Activated CD4-positive, alpha-beta T cell treated with anti-CD3 and anti-CD28 coated beads, Interleukin-2, amount 50 U/mL, for 16 hours (primary cell): ENCODE data around the gene REC114.
"Not testable (repeated sequence)": the region's sequence is repeated elsewhere in the genome, so short reads cannot be mapped to it uniquely, and the experiment has no call there.

Experiments
- DNase-seq: peaks from one replicate; pipeline ENCODE4 v3.0.0-alpha.2; 2020

Gene REC114

DNA sequence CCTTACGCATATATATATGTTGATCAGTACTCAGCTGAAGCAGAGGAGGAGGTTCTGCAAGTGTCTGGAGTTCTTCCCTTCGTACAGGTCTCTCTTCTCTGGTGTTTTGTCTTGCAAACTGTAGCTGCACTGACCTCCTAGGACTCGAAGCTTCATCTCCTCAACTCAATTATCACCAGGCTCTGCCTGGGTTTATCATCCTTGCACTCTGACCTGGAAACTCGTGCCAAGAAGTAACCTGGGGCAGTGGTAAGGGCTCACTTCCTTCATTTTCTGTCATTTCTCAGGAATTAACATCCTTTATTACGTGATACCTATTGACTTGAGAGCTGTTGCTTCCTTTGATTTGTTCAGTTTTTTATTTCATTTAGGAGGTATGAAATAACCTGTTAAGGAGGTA is 14.4 kb downstream of the REC114 start:
- DNase-seq, result no peak

DNA sequence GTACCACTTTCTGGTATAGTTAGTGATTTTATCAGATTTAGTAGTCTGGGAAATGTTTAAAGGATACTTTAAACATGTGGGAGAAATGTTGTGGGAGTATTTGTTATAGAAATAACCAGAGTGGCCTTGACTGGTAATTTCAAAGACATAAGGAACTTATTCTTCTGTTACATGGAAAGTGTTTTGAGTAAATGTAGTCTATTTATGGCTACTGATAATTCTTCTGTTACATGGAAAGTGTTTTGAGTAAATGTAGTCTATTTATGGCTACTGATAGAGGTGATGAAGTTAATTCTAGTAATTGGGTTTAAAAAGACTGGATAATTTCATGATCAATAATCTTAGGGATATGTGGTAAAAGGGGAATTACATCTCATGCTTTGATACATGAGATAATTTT is 17.7 kb downstream of the REC114 start:
- no peak for DNase-seq

DNA sequence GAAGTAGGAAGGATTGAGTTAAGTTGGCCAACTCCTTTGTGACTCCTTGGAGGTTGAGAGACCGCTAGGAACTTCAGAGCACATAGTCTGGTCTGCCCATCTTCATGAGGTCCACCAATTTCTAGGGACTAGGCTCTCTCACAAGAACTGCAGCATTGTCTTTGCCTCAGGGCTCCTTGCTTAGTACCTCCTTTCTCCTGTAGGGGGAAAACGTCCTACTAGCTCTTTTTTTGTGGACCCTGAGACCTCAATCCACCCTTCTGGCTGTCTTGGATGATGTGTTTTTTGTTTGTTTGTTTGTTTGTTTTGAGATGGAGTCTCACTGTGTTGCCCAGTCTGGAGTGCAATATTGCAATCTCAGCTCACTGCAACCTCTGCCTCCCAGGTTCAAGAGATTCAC is 21.6 kb downstream of the REC114 start:
- DNase-seq, result no peak

DNA sequence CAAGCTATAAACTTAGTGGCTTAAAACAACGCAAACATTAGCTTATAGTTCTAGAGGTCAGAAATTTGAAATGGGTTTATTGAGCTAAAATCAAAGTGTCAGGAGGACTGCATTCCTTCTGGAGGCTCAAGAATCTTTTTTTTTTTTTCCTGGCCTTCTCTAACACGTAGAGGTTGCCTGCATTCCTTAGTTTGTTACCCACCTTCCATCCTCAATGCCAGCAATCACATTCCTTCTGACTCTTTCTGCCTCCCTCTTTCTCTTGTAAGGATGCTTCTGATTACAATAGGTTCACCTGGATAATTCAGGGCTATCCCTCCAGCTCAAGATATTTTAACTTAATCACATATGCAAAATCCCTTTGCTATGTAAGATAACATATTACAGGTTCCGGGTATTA is 24.8 kb downstream of the REC114 start:
- no peak for DNase-seq

DNA sequence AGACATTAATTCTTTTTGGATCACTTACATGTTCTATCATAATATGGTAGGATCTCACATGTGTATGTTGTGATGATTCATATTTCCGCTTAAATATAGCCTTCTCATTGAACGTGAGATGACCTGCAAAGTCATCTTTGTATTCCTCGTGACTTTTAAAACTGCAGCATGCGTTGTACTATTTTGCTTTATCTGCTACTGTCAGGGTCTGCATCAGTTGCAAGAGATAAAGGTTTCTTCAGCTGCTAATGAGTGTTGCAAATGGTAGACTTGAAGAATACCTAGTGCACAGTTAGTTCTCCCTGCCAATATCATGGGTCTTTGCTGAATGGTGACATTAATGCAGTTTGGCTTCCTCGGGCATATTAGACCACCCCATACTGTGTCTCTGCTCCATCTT is 31.8 kb downstream of the REC114 start:
- DNase-seq, result no peak

DNA sequence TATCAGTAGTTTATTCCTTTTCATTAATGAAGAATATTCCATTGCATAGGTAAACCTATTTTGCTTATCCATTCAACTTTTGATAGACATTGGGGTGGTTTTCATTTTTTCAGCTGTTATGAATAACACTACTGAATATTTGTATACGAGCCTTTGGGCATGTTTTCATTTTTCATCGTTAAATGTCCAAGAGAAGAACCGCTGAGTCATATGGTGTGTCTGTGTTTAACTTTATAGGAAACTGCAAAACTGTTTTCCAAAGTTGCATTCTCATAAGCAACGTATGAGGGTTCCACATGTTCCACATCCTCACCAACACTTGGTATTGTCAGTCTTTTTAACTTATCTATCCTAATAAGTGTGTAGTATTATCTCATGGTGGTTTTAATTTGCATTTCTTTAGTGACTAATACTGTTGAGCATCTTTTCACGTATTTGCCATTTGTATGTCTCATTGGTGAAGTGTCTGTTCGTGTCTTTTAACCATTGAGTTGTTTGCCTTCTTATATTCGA is 33.8 kb downstream of the REC114 start:
- DNase-seq, result no peak

DNA sequence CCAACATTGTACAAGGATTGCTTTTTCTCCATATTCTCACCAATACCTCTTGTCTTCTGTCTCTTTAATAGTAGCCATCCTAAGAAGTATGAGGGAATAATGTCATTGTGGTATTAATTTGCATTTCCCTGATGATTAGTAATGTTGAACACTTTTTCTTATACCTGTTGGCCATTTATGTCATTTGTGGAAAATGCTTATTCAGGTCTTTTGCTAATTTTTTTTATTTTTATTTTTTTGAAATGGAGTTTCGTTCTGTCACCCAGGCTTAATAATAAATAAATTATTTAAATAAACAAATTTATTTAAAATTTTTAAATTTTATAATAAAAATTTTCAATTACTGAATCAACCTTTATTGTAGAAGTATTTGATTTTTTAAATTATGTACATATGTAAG is 37.1 kb downstream of the REC114 start:
- DNase-seq, result no peak

DNA sequence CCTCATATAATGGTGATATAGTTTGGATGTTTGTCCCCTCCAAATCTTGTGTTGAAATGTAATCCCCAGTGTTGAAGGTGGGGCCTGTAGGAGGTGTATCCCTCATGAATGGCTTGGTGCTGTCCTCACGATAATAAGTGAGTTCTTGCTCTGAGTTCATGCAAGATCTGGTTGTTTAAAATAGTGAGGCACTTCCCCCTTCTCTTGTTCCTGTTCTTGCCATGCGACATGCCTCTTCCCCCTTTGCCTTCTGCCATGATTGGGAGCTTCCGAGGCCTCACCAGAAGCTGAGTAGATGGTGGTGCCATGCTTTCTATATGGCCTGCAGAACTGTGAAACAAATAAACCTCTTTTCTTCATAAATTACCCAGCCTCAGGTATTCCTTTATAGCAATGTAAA is 39.2 kb downstream of the REC114 start:
- DNase-seq, result no peak

DNA sequence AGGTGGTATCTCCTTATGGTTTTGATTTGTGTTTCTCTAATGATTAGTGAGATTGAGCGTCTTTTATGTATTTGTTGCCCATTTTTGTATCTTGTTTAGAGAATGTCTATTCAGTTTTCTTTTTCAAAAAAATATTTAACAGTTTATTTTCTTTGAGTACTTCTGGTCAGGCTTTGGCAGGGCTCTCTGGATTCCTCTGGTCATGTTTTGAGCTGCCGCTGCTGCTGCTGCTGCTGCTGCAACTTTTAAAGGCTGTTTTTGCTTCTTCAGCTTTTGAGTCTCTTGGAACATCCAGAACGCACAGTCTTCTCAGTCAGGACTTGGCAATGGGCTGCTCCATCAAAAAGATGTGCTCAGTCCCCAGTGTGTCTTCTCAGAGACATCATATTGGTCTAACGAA is 40.1 kb downstream of the REC114 start:
- no peak for DNase-seq

DNA sequence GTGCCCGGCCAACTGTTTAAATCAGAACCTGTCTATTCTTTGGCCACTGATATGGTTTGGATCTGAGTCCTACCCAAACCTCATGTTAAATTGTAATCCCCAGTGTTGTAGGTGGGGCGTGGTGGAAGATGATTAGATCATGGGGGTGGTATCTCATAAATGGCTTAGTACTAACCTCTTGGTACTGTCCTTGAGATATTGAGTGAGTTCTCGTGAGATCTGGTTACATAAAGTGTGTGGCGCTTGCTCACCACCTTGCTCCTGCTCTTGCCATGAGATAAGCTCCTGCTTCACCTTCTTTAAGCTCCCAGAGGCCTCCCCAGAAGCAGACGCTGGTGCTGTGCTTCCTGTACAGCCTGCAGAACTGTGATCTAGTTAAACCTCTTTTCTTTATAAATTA is 42.4 kb downstream of the REC114 start:
- no peak for DNase-seq

DNA sequence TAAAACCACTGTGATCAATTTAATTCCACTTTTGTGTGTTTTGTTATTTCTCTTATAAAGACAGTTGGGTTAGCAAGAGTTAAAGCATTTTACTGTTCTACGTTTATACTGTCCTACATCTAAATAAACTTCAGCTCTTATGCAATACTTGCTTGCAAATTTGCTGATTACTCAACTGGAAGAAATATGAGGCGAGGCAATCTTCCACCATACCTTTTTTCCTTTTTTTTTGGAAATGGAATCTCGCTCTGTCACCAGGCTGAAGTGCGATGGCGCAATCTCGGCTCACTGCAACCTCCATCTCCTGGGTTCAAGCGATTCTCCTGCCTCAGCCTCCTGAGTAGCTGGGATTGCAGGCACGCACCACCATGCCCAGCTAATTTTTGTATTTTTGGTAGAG is 42.9 kb downstream of the REC114 start:
- DNase-seq, result not testable (repeated sequence)

DNA sequence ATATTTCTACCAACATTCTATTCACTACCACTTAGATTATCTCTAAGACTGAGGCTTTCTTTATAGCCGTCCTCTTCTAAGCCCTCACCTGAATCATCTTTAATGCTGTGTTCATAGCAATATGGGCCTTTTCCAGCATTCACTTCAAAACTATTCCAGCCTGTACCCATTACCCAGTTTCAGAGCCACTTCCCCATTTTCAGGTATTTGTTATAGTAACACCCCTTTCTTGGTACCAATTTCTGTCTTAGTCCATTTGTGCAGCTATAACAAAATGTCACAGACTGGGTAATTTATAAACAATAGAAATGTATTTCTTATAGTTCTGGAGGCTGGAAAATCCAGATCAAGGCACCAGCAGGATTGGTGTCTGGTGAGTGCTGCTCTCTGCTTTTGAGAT is 45.7 kb downstream of the REC114 start:
- no peak for DNase-seq

DNA sequence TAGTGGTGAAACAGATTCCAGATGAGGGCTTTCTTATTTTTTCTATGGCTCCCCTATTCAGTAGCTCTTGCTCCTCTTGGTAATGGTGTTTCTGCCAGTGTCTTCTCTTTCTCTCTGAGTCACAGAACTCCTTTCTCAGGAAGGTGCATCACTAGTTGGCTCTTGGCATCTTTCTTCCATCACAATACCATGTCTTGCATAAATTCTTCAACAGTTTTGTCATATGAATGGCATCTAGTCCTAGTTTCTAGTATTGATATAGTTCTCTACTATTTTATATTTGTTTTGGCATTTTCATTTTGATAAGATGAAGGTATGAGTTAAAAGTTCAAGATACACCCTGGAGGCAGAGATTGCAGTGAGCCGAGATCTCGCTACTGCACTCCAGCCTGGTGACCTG is 51.0 kb downstream of the REC114 start:
- DNase-seq, result no peak

DNA sequence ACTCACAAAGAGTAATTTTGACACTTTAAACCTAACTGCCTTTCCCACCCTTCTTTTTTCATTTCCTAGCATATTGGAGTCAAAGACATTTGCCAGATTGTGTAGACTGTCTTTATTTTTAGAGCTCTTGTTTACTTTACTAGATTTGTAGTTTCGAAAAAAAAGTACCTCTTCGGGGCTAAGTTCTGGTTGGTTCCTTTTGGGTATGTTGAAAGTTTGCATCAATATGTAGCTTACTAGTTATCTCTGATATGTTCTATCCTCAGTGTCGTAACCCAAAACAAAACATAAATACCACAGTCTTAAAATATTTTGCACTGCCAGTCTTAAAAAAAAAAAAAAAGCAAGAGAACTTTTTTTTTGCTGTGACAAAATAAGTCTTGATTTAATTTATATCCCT is 52.2 kb downstream of the REC114 start:
- DNase-seq, result no peak

DNA sequence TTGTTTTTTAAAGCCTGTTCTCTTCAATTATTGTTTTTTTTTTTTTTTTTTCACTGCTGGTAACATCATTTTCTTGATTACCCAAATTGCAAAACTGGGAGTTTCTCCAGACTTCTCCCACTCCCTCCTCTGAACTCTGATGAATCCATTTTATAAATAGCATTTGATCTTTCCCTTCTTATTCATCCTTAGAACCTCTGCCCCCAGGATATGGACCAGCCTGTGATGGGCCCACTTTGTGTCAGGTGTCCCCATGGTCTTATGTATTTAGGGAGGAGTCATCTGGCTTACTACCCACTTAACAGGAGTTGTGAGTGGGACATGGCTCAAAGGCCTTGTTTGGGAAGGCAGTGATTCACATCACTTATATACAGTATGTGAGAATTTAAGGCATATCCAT is 57.7 kb downstream of the REC114 start:
- DNase-seq, result no peak

DNA sequence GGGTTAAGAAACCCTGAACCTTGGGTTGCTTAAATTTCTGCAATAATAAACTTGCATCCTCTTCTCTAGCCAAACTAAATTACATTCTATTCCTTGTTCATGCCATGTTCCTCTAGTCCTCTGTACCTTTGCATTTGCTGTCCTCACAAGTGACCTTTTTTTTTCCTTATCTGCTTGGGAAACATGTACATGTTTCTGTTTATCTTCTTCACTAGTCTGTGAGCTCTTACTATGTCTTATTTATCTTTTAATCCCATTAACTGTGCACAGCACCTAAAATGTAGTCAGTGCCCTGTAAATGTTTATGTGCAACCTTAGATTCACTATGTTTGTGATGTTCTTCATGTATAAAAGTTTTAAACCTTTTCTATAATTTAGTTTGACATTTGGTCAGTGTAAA is 61.9 kb downstream of the REC114 start:
- DNase-seq, result no peak

DNA sequence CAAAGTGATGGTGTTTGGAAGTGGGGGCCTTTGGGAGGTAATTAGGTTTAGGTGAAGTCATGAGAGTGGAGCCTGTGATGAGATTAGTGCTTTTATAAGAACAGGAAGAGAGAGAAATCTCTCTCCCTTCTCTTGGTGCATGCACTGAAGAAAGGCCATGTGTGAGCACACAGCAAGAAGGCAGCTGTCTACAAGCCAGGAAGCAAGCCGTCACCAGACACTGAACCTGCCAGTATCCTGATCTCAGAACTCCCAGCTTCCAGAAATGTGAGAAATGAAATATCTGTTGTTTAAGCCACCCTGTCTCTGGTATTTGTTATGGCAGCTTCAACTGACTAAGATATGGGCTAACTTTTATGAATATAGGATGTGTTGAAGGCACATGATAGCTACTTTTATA is 72.6 kb downstream of the REC114 start:
- no peak for DNase-seq

DNA sequence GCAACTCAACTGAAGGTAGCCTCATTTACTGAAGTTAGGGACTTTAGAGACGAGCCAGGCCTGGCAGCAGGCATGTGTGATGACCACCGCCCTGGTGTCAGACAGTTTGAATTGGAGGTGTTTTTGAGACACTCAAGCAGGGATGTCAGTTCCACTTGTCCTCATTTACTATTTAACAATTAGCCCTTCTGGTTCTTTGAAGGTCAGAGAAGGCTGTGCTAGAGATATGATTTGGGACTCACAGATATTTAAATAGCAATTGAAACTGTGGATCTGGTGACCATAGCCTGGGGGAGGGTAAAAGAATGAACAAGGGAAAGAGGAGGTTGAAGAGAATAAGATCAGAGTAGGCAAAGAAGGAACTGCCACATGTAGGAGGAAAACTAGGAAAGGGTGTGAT is 74.6 kb downstream of the REC114 start:
- no peak for DNase-seq

DNA sequence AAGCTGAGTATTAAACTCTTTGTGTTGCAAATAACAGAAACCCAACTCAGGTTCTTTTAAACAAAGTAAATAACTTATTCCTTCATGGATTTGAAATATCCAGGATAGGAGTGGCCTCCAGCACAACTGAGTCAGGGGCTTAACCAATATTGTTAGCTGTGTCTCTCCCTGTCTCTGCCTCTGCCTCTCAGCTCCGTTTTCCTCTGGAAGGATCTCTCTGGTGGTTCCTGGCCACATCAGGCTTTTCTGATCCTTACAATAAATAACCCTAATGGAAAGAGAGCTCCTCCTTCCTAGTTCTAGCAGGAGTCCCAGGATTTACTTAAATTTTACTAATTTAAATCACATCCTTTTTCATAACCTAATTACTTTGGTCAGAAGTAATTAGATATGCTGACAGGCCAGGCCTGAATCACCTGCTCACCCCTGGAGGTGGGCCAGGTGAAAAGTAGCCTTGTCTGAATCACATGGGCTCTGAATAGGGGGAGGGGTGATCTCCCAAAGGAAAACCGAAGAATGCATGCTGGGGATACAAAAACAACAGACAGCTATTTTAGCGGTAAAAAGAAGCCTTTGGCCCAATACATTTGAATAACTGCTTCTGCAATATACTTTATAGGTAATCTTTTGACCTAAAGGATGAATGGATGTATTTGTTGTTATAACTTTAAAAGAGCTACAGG is 75.4 kb downstream of the REC114 start:
- no peak for DNase-seq

DNA sequence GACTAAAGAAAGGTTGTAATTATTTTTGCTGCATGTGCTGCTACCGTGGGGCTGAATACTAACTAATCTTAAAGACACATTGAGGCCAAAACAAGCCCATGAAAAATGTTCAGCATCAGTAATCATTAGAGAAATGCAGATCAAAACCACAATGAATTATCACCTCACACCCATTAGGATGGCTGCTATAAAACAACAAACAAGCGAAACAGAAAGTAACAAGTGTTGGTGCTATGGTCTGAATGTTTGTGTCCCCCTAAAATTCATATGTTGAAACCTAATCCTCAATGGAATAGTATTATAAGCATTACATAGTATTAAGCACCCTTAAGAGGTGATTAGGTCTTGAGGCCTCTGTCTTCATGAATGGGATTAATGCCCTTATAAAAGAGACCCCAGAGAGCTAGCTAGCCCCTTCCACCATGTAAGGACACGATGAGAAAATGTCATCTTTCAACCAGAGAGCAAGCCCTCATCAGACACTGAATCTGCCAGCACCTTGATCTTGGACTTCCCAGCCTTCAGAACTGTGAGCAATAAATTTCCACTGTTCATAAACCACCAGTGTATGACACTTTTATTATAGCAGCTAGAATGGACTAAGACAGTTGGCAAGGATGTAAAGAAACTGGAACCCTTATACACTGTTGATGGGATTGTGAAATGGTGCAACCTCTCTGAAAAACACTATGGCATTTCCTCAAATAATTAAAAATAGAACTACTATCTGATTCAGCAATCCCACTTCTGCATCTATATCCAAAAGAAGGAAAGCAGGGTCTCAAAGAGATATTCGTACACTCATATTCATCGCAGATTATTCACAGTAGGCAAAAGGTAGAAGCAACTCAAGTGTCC is 76.1 kb downstream of the REC114 start:
- DNase-seq, result no peak

DNA sequence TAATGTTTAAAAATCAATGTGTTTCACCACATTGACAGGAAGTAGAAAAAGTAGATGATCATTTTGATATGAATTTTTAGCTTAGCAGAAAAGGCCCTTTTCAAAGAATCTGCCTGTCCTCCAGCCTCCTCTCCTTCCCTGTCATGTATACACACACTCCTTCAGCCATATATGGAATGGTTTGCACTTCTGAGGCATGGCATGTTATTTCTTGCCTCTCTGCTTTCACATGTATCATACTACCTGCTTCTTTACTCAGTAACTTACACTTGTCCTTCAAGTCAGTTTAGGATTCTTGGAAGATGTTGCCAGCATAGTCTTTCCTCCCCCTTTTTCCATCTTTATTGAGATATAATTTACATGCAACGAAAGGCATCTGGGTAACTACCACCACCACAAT is 79.0 kb downstream of the REC114 start:
- DNase-seq, result no peak

DNA sequence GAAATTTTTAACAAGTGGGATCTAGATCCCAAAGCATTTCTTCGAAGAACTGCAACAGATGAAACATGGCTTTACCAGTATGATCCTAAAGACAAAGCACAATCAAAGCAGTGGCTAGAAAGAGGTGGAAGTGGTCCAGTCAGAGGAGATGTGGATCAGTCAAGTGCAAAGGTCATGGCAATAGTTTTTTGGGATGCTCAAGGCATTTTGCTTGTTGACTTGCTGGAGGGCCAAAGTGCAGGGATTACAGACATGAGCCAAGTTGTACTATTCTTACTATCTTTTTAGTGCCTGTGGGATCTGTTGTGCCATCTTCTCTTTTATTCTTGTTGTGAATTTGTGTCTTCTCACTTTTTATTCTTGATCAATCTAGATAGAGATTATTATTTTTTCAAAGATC is 82.0 kb downstream of the REC114 start:
- DNase-seq, result no peak

DNA sequence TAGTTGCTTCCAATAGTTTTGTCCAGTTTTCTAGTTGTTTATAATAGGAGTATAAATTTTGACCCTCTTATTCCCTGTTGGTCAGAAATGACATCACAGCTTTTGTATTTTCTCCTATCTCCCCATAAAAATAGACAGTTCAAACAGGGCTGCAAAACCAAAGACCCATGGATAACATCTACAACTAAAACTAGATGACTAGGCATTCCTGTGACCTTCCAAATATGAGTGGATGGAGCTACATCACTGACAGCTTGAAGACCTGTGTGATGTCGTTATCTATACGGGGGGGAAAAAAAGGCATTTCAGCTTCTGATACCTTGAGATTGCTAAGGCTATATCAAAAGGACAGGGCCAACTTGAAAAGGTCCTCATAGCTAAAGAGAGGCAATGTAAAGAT is 84.6 kb downstream of the REC114 start:
- no peak for DNase-seq

DNA sequence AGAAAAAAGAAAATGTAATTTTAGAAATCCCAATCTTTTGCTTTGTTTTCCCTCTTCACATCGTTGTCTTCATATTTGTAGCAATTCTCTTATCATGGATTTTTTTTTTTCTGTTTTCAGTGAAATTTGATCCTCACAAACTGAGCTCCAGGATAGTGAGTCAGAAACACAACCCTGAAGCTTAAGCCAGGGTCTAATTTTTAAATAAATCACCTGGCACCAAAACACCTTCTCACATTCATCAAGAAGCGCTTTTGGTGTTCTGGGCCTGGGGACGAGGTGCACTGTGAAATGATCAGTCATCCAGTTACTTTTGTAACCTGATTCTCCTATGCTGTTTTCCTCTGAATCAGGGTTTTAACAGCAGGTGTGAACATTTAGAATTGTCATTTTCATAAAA is 87.7 kb downstream of the REC114 start:
- no peak for DNase-seq

DNA sequence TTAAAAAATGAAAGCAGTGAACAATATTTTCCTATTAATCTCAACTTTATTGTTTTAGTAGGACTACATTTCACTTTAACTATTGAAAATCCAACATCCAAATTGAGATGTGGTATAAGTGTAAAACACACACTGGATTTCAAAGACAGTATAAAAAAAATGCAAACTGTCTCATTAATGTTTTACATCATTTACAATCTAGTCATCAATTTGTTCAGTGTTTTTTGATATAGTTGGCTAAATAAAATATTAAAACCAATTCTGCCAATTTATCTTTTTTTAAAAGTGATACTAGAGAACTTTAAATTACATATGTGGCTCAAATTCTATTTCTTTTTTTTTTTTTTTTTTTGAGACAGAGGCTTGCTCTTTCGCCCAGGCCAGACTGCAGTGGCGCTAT is 95.2 kb downstream of the REC114 start:
- DNase-seq, result no peak
